Thyroid gland (tissue), 4 donors: ENCODE data around the gene PPARGC1A.

ENCODE experiments used
- POLR2A ChIP-seq, 2 donors: fragments of 450-650 bp; IDR thresholded peaks; one replicate each; pipeline ENCODE4 v1.6.1; 2017; ENCODE audit warnings: antibody characterized with exemption in 2 of 2, mild to moderate bottlenecking in 2 of 2, moderate library complexity in 1 of 2
- TF ChIP-seq, protein P1 (sequence below), 6 experiments: fragments of 200-600 bp in 3 of 6; fragments of 450-650 bp in 3 of 6; sonication (generic) in 3 of 6; IDR thresholded peaks; one replicate each; pipeline ENCODE4 v1.5.1; 2016 to 2019; ENCODE audit warnings: antibody characterized with exemption in 6 of 6, mild to moderate bottlenecking in 2 of 6, inconsistent platforms in 1 of 6, moderate library complexity in 1 of 6

- TF ChIP-seq, protein P1, sequence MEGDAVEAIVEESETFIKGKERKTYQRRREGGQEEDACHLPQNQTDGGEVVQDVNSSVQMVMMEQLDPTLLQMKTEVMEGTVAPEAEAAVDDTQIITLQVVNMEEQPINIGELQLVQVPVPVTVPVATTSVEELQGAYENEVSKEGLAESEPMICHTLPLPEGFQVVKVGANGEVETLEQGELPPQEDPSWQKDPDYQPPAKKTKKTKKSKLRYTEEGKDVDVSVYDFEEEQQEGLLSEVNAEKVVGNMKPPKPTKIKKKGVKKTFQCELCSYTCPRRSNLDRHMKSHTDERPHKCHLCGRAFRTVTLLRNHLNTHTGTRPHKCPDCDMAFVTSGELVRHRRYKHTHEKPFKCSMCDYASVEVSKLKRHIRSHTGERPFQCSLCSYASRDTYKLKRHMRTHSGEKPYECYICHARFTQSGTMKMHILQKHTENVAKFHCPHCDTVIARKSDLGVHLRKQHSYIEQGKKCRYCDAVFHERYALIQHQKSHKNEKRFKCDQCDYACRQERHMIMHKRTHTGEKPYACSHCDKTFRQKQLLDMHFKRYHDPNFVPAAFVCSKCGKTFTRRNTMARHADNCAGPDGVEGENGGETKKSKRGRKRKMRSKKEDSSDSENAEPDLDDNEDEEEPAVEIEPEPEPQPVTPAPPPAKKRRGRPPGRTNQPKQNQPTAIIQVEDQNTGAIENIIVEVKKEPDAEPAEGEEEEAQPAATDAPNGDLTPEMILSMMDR (IDR thresholded peaks at IDR 0.05) = no peak
- TF ChIP-seq POLR2A (IDR thresholded peaks at IDR 0.05) = no peak
Observed at GRCh38 chr4:23770011-23770410, 119.8 kb downstream of the PPARGC1A start.
